A673 (cell line): ENCODE measurements around the gene ZSCAN16.

Experiments
- CTCF ChIP-seq: fragments of 300-800, 200-600 bp; sonication (generic); conservative IDR thresholded peaks from 2 replicates; pipeline ENCODE4 v1.5.1; 2017; ENCODE audit warnings: low read depth, mild to moderate bottlenecking, antibody characterized with exemption, low read length, moderate library complexity, mixed read lengths
- EZH2 ChIP-seq: fragments of 200-600 bp; sonication (generic); IDR thresholded peaks from 2 replicates; pipeline ENCODE4 v1.6.1; 2017; ENCODE audit warnings: borderline replicate concordance, low read depth, mild to moderate bottlenecking, mixed read lengths, antibody characterized with exemption, low read length; ENCODE audit not compliant: poor library complexity, severe bottlenecking

- TF ChIP-seq CTCF (no peak), EZH2 (no peak)
Observed at GRCh38 chr6:28142446-28142845, 18.0 kb downstream of the ZSCAN16 start.
